VCaP (cell line): ENCODE measurements around the gene CD96.
A peak's percentile ranks its signal among the peaks of the same experiment; 100 is the strongest.
"Not testable (repeated sequence)": the region's sequence is repeated elsewhere in the genome, so short reads cannot be mapped to it uniquely, and the experiment has no call there.

Source experiments
- H3K27ac ChIP-seq: fragments of 450-650 bp; 2 replicates; pipeline ENCODE4 v1.5.1; 2017
- CTCF ChIP-seq: fragments of 450-650 bp; conservative IDR thresholded peaks from 2 replicates; pipeline ENCODE4 v1.5.1; 2017; ENCODE audit warnings: mild to moderate bottlenecking, moderate library complexity

CD96 gene

GRCh38 chr3:111539351-111540331, 2.4 kb upstream of the CD96 start:
- peak overlapping the region; percentile 78 for H3K27ac ChIP-seq
- TF ChIP-seq CTCF = peak; percentile 93

- no peak overlapping the region for H3K27ac ChIP-seq
Observed at GRCh38 chr3:111541391-111541790, 606 bp upstream of the CD96 start.

GRCh38 chr3:111542611-111543300, 759 bp downstream of the CD96 start:
- no peak overlapping the region for H3K27ac ChIP-seq
- TF ChIP-seq CTCF = no peak

More at GRCh38 chr3:111541391-111541790, 606 bp upstream of the CD96 start:
- no peak for TF ChIP-seq CTCF

GRCh38 chr3:111545349-111545748, 3.4 kb downstream of the CD96 start:
- TF ChIP-seq CTCF = no peak
- H3K27ac ChIP-seq = no peak overlapping the region

- no peak for TF ChIP-seq CTCF
- no peak overlapping the region for H3K27ac ChIP-seq
Observed at GRCh38 chr3:111547631-111548030, 5.6 kb downstream of the CD96 start.

GRCh38 chr3:111548092-111548491, 6.1 kb downstream of the CD96 start:
- H3K27ac ChIP-seq = no peak overlapping the region
- no peak for TF ChIP-seq CTCF

- TF ChIP-seq CTCF = no peak
Observed at GRCh38 chr3:111548756-111549155, 6.8 kb downstream of the CD96 start.

GRCh38 chr3:111561902-111562301, 19.9 kb downstream of the CD96 start:
- not testable (repeated sequence) for H3K27ac ChIP-seq

More at GRCh38 chr3:111548756-111549155, 6.8 kb downstream of the CD96 start:
- H3K27ac ChIP-seq = no peak overlapping the region
